ENCODE measurements around the gene HNRNPM.
"Not testable (repeated sequence)": the region's sequence is repeated elsewhere in the genome, so short reads cannot be mapped to it uniquely, and the experiment has no call there.

Gene HNRNPM

DNA sequence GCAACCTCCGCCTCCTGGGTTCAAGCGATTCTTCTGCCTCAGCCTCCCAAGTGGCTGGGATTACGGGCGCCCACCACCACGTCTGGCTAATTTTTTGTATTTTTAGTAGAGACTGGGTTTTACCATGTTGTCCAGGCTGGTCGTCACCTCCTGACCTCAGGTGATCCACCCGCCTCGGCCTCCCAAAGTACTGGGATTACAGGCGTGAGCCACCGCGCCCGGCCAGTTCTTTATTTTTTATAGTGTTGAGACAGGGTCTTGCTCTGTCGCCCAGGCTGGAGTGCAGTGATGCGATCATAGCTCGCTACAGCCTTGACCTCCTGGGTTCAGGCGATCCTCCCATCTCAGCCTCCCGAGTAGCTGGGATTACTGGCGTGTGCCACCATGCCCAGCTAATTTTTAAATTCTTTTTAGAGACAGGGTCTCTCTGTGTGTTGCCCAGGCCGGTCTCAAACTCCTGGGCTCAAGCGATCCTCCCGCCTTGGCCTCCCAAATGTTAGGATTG is 69.8 kb downstream of the HNRNPM start:
- not testable (repeated sequence) for DNase-seq

DNA sequence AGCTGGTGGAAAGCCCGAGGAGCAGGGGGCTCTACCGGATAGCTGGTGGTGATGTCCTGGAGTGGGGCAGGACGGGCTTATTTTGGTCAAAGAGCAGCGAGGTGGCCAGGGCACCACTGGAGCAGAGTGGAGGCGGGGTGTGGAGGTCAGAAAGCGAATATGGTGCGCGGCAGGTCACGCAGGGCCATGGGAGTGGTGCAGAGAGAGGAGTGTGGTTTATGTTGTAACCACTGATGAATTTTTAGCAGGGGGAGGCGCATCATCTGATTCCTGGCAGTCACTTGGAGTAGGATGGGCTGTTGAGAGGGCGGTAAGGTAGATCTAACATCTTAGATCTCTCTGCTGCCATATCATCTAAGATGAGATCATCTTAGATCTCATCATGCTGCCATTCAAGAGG is 70.5 kb downstream of the HNRNPM start:
- no peak for DNase-seq

DNA sequence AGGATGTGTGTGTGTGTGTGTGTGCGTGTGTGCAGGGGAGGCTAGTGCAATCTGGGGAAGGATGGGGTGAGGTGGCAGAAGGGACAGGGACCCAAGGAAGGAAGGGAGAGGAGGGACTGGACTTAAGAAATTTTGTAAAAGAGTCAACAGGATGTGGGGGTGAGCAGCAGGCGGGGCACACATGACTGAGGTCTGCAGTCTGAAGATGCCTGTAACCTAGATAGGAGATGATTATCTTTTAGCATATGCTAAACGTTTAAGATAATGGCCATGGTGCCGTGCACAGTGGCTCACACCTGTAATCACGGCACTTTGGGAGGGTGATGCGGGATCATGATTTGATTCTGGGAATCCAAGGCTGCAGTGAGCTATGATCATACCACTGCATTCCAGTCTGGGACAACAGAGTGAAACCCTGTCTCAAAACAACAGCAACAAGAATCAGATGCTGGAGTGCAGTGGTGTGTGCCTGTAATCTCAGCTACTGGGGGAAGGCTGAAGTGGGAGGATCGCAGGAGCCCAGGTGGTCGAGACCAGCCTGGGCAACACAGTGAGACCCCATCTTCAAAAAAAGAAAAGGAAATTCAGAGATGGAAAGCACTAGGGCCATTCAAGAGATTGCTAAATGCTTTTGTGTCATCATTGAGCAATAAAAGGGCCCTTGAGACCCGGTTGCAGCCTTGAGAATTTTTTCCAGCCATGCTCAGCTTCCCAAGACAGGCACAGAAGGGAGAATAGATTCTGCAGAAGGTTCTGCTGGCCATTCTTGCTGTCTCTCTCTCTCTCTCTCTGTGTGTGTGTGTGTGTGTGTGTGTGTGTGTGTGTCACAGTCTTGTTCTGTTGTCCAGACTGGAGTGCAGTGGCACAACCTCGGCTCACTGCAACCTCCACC is 73.0 kb downstream of the HNRNPM start:
- no peak for DNase-seq

DNA sequence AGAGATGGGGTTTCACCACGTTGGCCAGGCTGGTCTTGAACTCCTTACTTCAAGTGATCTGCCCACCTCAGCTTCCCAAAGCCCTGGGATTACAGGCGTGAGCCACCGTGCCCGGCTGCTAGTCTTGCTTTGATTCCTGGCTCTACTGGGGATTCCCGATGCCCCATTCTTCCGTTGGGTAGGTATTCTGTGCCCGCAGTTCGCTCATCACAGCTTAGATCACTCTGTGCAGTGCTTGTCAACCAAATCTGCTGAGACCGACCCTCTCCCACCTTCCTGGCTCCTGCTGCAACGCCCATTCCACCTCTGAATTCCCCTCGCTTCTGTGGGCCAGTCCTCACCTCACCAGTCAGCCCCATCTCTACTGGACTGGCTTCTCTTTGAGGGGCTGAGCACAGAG is 73.8 kb downstream of the HNRNPM start:
- DNase-seq, result no peak

DNA sequence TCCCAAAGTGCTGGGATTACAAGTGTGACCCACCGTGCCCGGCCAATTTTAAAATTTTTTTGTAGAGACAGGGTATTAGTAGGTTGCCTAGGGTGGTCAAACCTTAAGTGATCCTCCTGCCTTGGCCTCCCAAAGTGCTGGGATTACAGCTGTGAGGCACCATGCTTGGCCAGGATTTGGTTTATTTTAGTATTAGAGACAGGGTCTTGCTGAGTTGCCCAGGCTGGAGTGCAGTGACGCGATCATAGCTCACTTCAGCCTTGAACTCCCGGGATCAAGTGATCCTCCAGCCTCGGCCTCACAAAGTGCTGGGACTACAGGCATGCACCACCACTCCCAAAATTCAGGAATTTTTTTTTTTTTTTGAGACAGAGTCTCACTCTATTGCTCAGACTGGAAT is 74.6 kb downstream of the HNRNPM start:
- DNase-seq, result no peak

DNA sequence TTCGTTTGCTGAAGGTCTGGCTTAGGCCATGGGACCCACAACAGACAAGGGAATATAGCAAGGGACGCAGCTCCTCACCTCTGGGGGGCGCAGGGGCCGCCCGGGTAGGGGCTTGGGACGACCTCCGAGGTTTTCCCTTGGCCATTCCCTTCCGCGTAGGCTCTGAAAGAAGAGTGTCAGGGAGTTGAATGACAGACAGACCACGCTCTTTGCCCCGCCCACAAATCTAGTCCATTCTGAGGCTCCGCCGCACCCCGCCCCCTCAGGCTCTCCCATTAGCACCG is 80.6 kb downstream of the HNRNPM start:
- DNase-seq, result no peak

DNA sequence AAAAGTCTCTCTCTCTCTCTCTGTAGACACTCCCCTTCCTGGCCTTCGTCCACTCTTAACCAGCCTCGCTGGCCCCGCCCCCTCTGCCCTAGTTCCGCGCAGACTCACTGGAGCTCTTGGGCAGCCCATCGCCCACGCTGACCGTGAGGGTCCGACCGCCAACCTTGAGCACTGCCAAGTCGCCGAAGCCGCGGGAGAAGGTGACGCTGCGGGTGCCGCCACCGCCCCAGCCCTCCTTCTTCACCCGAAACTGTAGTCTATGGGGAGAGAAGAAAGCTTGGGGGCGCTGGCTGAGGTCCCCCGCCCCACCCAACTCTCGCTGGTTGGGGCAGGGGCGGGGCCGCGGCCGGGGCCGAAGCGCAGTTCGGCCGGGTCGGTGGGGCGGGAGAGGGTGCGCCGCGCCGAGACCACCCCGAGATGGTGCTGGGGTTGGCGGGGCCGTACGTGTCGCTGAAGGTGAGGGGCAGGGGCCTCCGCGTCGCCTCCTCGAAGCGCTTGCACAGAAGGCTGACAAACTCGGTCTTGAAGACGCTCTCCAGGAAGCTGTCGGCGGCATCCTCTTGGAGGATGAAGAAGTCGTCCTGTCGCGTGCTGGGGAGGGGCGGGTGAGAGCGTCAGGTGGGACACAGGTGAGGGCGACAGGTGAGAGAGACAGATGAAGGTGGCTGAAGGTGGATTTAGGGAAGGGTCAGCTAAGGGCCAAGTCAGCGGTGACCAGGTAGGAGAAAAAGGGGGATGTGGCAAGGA is 81.7 kb downstream of the HNRNPM start:
- DNase-seq, result no peak

DNA sequence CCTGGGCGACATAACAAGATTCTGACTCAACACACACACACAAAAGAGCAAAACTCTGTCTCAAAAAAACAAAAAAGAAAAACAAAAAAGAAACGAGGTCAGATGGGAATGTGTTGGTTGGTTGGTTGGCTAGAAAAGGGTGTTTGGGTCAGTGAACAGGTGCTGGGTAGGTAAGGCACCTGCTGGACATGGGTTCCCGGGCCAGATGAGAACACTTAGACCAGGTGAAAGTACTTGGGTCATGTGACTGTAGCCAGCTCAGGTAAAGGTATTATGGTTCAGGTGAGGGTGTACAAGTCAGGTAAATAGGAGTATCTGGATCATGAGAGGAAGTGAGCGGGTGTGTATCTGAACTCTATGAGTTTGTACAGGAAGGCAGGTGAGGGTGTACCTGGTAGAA is 83.7 kb downstream of the HNRNPM start:
- no peak for DNase-seq

DNA sequence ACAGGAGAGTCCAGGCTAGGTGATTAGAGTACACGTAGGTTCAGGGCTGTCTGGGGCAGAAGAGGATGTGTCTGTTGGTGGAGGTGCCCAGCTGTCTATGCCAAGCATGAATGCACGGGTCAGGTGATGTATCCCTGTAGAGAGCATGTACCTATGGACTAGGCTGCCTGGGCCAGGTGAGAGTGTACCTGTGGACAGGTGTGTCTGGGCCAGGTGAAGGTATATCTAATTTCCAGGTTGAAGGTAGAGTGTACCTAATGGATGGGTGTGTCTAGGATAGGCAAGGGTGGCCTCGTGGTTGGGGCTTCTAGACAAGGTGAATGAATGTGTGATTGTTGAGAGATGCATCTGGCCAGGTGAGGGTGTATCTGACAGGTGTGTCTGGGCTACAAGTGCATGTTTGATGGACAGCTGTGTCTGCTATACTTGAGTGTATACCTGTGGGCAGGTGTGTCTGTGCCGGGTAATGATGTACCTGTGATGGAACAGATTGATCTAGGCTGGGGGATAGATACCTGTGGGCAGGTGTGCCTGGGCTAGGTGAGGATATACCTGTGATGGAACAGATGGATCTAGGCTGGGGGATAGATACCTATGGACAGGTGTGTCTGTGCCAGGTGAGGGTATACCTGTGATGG is 84.7 kb downstream of the HNRNPM start:
- no peak for DNase-seq

DNA sequence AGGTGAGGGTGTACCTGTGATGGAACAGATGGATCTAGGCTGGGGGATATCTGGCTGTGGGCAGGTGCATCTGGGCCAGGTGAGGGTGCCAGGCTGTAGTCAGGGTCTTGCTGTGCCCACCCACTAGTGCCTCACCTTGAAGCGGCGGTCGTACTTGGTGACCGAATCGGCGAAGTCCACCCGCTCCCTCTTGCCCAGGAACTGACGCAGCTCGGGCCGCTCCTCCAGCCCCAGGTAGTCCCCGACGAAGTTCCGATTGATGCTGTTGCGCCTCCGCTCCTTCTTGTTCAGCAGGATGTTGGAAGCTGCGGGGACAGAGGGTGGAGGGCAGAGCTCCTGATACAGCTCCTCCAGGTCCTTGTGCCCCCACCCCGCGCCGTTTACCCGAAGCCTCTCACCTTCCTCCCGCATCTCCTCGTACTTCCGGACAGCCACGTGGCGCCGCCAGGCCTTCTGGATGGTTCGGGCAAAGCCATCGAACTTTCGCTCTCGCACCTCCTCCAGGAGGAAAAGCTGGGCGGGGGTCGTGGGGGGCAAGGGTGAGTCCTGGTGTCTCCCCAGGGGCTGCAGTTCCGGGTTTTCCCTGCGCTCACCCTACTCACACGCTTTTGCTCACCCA is 85.4 kb downstream of the HNRNPM start:
- DNase-seq, result no peak

DNA sequence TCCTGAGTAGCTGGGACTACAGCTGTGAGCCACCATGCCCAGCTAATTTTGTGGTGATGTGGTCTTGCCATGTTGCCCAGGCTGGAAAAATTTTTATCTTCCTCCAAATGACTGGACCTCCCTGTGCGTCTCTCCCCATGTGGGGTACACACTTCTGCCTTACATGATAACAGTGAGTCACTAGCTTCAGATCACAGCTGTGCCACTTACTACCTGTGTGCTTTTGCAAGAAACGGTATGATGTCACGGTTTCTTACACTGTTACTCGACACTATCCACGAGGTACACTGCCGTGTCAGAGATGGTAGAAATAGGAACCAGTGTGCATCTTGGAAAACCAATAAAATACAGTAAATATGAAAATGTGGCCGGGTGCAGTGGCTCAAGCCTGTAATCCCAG is 86.7 kb downstream of the HNRNPM start:
- no peak for DNase-seq

DNA sequence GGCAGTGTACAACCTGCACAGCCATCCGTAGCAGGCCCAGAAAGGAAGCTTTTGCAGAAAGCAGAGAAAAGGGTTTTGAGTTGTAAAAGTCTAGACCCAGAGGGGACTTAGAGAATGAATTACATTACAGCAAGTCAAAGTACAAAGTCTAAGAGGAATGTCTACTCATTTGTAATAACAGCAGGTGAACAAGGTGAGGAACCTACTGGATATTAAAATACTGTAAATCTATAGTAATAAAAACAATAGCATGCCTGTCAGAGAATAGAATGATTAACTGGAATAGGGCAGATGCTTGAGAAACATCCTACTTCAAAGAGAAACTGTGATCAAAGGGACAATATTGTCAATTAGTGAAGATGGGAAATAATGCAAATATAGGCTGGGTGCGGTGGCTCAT is 87.5 kb downstream of the HNRNPM start:
- no peak for DNase-seq

DNA sequence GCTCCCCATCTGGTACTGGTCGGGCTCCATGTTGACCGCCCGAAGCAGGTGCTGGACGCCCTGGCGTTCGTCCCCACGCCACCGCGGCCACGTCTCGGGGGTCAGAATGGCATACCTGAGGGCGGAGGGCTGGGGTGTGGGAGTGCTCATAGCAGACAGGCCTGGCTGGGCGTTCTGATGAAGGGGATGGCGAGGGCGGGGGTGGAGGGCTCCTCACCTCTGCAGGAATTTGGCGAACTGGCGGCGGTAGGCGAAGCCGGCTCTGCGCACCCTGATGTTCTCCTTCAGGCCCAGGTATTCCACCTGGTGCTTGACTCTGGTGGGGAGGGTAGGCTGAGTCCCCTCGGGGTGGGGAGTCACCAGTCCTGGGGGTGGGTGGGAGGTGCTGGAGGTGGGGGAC is 91.5 kb downstream of the HNRNPM start:
- no peak for DNase-seq

DNA sequence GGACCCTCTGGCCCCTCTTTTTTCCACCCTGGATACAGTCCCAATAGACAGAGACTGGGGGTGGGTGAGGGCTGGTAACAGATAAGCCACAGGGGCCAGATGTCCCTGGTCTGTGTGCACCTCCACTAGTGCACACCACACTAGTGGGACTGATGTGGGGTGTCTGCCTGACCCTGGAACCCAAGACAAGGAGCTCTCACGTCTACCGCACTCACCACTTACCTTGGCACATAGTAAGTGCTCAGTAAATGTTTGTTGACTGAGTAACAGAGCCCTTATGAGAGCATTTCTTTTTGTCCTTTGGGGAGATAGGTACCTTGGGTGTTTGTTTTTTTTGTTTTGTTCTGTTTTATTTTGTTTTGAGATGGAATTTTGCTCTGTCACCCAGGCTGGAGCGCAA is 92.3 kb downstream of the HNRNPM start:
- DNase-seq, result no peak
